ENCODE results near the gene ITGAE.

DNA sequence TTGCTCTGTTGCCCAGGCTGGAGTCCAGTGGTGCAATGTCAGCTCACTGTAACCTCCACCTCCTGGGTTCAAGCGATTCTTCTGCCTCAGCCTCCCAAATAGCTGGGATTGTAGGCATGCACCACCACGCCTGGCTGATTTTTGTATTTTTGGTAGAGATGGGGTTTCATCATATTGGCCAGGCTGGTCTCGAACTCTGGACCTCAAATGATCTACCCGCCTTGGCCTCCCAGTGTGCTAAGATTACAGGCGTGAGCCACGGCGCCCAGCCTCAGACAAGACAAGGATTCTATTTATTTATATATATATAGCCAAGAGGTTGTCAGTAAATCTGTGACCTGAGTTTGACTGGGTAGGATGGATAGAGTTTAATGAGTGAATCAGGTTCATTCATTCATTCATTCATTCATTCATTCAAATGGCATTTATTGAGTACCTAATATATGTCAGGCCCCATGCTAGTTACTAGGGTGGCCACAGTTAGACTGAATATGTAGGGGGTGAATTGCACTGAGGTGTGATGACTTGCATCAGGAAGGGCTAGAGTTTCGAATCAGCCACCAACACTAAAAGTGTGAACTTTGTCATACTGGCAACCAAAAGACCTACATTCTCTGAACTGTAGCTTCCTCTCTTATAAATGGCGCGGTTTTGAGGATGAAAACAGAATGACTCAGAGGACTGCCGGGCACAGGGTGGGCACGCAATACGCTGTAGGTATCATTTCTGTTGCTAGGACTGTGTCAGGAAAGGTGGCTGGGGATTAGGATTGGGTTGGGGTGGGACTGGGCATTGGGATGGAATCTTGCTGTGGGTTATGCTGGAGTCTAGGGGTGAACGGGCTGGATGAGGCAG, 37.8 kb downstream of the ITGAE start:
- no peak for TF ChIP-seq ZNF175 (tag by site-specific recombination; IDR thresholded peaks at IDR 0.05)
- TF ChIP-seq, protein P1, sequence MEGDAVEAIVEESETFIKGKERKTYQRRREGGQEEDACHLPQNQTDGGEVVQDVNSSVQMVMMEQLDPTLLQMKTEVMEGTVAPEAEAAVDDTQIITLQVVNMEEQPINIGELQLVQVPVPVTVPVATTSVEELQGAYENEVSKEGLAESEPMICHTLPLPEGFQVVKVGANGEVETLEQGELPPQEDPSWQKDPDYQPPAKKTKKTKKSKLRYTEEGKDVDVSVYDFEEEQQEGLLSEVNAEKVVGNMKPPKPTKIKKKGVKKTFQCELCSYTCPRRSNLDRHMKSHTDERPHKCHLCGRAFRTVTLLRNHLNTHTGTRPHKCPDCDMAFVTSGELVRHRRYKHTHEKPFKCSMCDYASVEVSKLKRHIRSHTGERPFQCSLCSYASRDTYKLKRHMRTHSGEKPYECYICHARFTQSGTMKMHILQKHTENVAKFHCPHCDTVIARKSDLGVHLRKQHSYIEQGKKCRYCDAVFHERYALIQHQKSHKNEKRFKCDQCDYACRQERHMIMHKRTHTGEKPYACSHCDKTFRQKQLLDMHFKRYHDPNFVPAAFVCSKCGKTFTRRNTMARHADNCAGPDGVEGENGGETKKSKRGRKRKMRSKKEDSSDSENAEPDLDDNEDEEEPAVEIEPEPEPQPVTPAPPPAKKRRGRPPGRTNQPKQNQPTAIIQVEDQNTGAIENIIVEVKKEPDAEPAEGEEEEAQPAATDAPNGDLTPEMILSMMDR (tag by site-specific recombination; IDR thresholded peaks at IDR 0.05): no peak
- no peak for TF ChIP-seq KLF8 (tag by site-specific recombination; IDR thresholded peaks at IDR 0.05)
- TF ChIP-seq ZNF510 (tag by site-specific recombination; IDR thresholded peaks at IDR 0.05; ENCODE audit: insufficient replicate concordance): no peak
- no peak for TF ChIP-seq ZNF114 (tag by site-specific recombination; IDR thresholded peaks at IDR 0.05)

Measured in HEK293 (cell line).